Stimulated activated naive CD8-positive, alpha-beta T cell treated with anti-CD3 and anti-CD28 coated beads, Interleukin-15, Interleukin-2, amounts not matched to agents 100 ng/mL and 50 ng/mL, for 24 hours (primary cell): ENCODE results near the gene CHRDL1.

ENCODE experiments used
- H3K27ac Mint-ChIP-seq: one replicate; pipeline ENCODE4 v1.8.0; 2021; ENCODE audit warnings: mild to moderate bottlenecking, mixed read lengths
- H3K27me3 Mint-ChIP-seq: one replicate; pipeline ENCODE4 v1.8.0; 2021; ENCODE audit warnings: mixed read lengths
- H3K36me3 Mint-ChIP-seq: one replicate; pipeline ENCODE4 v1.8.0; 2021; ENCODE audit warnings: low read depth, mixed read lengths
- H3K4me1 Mint-ChIP-seq: one replicate; pipeline ENCODE4 v1.8.0; 2021; ENCODE audit warnings: low read depth, mixed read lengths
- H3K4me3 Mint-ChIP-seq: one replicate; pipeline ENCODE4 v1.8.0; 2021; ENCODE audit warnings: mild to moderate bottlenecking, mixed read lengths
- H3K9me3 Mint-ChIP-seq: one replicate; pipeline ENCODE4 v1.8.0; 2021; ENCODE audit warnings: mixed read lengths

The CHRDL1 gene

GRCh38 chrX:110755611-110756010 is 40.0 kb downstream of the CHRDL1 start:
- Mint-ChIP-seq H3K9me3 (peaks cover 4% of the 10 kb centered on the region), H3K27ac (no peak overlapping the region), H3K36me3 (no peaks in the 10 kb centered on the region), H3K4me3 (no peak overlapping the region), H3K4me1 (no peaks in the 10 kb centered on the region), H3K27me3 (no peaks in the 10 kb centered on the region)

- no peaks in the 10 kb centered on the region for H3K27me3 Mint-ChIP-seq
- no peaks in the 10 kb centered on the region for H3K36me3 Mint-ChIP-seq
- H3K4me1 Mint-ChIP-seq: no peaks in the 10 kb centered on the region
- H3K27ac Mint-ChIP-seq: no peak overlapping the region
- no peak overlapping the region for H3K4me3 Mint-ChIP-seq
- peaks cover 4% of the 10 kb centered on the region for H3K9me3 Mint-ChIP-seq
Observed at GRCh38 chrX:110755061-110755460, 40.6 kb downstream of the CHRDL1 start.

- no peaks in the 10 kb centered on the region for H3K27me3 Mint-ChIP-seq
- H3K4me3 Mint-ChIP-seq: no peak overlapping the region
- no peaks in the 10 kb centered on the region for H3K4me1 Mint-ChIP-seq
- no peaks in the 10 kb centered on the region for H3K36me3 Mint-ChIP-seq
- H3K9me3 Mint-ChIP-seq: no peaks in the 10 kb centered on the region
- H3K27ac Mint-ChIP-seq: no peak overlapping the region
Observed at GRCh38 chrX:110750526-110751189, 45.0 kb downstream of the CHRDL1 start.

GRCh38 chrX:110748256-110748806 is 47.3 kb downstream of the CHRDL1 start:
- Mint-ChIP-seq H3K4me1 (no peaks in the 10 kb centered on the region), H3K9me3 (no peaks in the 10 kb centered on the region), H3K27me3 (no peaks in the 10 kb centered on the region), H3K27ac (no peak overlapping the region), H3K36me3 (no peaks in the 10 kb centered on the region), H3K4me3 (no peak overlapping the region)

- H3K4me1 Mint-ChIP-seq: no peaks in the 10 kb centered on the region
Observed at GRCh38 chrX:110746014-110746413, 49.6 kb downstream of the CHRDL1 start.

GRCh38 chrX:110745288-110745687 is 50.3 kb downstream of the CHRDL1 start:
- H3K4me1 Mint-ChIP-seq: no peaks in the 10 kb centered on the region
- H3K9me3 Mint-ChIP-seq: no peaks in the 10 kb centered on the region
- no peaks in the 10 kb centered on the region for H3K27me3 Mint-ChIP-seq
- H3K27ac Mint-ChIP-seq: no peak overlapping the region
- no peaks in the 10 kb centered on the region for H3K36me3 Mint-ChIP-seq
- no peak overlapping the region for H3K4me3 Mint-ChIP-seq

More at GRCh38 chrX:110746014-110746413, 49.6 kb downstream of the CHRDL1 start:
- Mint-ChIP-seq H3K36me3 (no peaks in the 10 kb centered on the region), H3K27me3 (no peaks in the 10 kb centered on the region), H3K27ac (no peak overlapping the region), H3K4me3 (no peak overlapping the region), H3K9me3 (no peaks in the 10 kb centered on the region)

- Mint-ChIP-seq H3K36me3 (no peaks in the 10 kb centered on the region), H3K27me3 (no peaks in the 10 kb centered on the region), H3K4me1 (no peaks in the 10 kb centered on the region), H3K4me3 (no peak overlapping the region), H3K27ac (no peak overlapping the region), H3K9me3 (no peaks in the 10 kb centered on the region)
Observed at GRCh38 chrX:110743679-110744340, 51.8 kb downstream of the CHRDL1 start.

GRCh38 chrX:110741213-110741796 is 54.3 kb downstream of the CHRDL1 start:
- no peak overlapping the region for H3K4me3 Mint-ChIP-seq
- H3K36me3 Mint-ChIP-seq: no peaks in the 10 kb centered on the region
- no peaks in the 10 kb centered on the region for H3K4me1 Mint-ChIP-seq
- H3K27me3 Mint-ChIP-seq: no peaks in the 10 kb centered on the region
- no peak overlapping the region for H3K27ac Mint-ChIP-seq
- no peaks in the 10 kb centered on the region for H3K9me3 Mint-ChIP-seq

- Mint-ChIP-seq H3K27me3 (no peaks in the 10 kb centered on the region), H3K4me1 (no peaks in the 10 kb centered on the region), H3K36me3 (no peaks in the 10 kb centered on the region), H3K4me3 (no peak overlapping the region), H3K9me3 (no peaks in the 10 kb centered on the region), H3K27ac (no peak overlapping the region)
Observed at GRCh38 chrX:110734894-110735541, 60.6 kb downstream of the CHRDL1 start.

- Mint-ChIP-seq H3K9me3 (no peaks in the 10 kb centered on the region), H3K4me1 (no peaks in the 10 kb centered on the region), H3K27me3 (no peaks in the 10 kb centered on the region)
Observed at GRCh38 chrX:110734271-110734670, 61.3 kb downstream of the CHRDL1 start.

GRCh38 chrX:110733166-110733565 is 62.5 kb downstream of the CHRDL1 start:
- Mint-ChIP-seq H3K27me3 (no peaks in the 10 kb centered on the region), H3K27ac (no peak overlapping the region), H3K4me1 (no peaks in the 10 kb centered on the region), H3K4me3 (no peak overlapping the region), H3K9me3 (no peaks in the 10 kb centered on the region), H3K36me3 (no peaks in the 10 kb centered on the region)

More at GRCh38 chrX:110734271-110734670, 61.3 kb downstream of the CHRDL1 start:
- H3K36me3 Mint-ChIP-seq: no peaks in the 10 kb centered on the region
- no peak overlapping the region for H3K4me3 Mint-ChIP-seq
- no peak overlapping the region for H3K27ac Mint-ChIP-seq

- Mint-ChIP-seq H3K9me3 (no peaks in the 10 kb centered on the region), H3K36me3 (no peaks in the 10 kb centered on the region), H3K4me1 (no peaks in the 10 kb centered on the region), H3K27ac (no peak overlapping the region), H3K4me3 (no peak overlapping the region), H3K27me3 (no peaks in the 10 kb centered on the region)
Observed at GRCh38 chrX:110732266-110732665, 63.4 kb downstream of the CHRDL1 start.

GRCh38 chrX:110723844-110724243 is 71.8 kb downstream of the CHRDL1 start:
- H3K4me3 Mint-ChIP-seq: no peak overlapping the region
- H3K4me1 Mint-ChIP-seq: no peaks in the 10 kb centered on the region
- H3K36me3 Mint-ChIP-seq: no peaks in the 10 kb centered on the region
- no peaks in the 10 kb centered on the region for H3K27me3 Mint-ChIP-seq
- H3K9me3 Mint-ChIP-seq: no peaks in the 10 kb centered on the region
- no peak overlapping the region for H3K27ac Mint-ChIP-seq

- Mint-ChIP-seq H3K27me3 (no peaks in the 10 kb centered on the region), H3K4me1 (no peaks in the 10 kb centered on the region)
Observed at GRCh38 chrX:110722135-110722534, 73.5 kb downstream of the CHRDL1 start.

GRCh38 chrX:110713666-110714065 is 82.0 kb downstream of the CHRDL1 start:
- H3K4me1 Mint-ChIP-seq: no peaks in the 10 kb centered on the region
- no peaks in the 10 kb centered on the region for H3K36me3 Mint-ChIP-seq
- no peaks in the 10 kb centered on the region for H3K9me3 Mint-ChIP-seq
- H3K27ac Mint-ChIP-seq: no peak overlapping the region
- no peak overlapping the region for H3K4me3 Mint-ChIP-seq
- no peaks in the 10 kb centered on the region for H3K27me3 Mint-ChIP-seq

More at GRCh38 chrX:110722135-110722534, 73.5 kb downstream of the CHRDL1 start:
- H3K4me3 Mint-ChIP-seq: no peak overlapping the region
- no peak overlapping the region for H3K27ac Mint-ChIP-seq
- no peaks in the 10 kb centered on the region for H3K9me3 Mint-ChIP-seq
- H3K36me3 Mint-ChIP-seq: no peaks in the 10 kb centered on the region
